GM18502 (cell line): Measurements from ENCODE around the gene PSMD1.
"Not testable (repeated sequence)": the region's sequence is repeated elsewhere in the genome, so short reads cannot be mapped to it uniquely, and the experiment has no call there.

Source experiments
- ATAC-seq: cut with Tn5 transposase; IDR thresholded peaks from one replicate; pipeline ENCODE4 v1.9.1; 2021; ENCODE audit warnings: mild to moderate bottlenecking; ENCODE audit not compliant: unreplicated experiment, poor library complexity

PSMD1 gene

GRCh38 chr2:231197196-231197595 is 140.5 kb downstream of the PSMD1 start:
- ATAC-seq = not testable (repeated sequence)

GRCh38 chr2:231197706-231198290 is 141.1 kb downstream of the PSMD1 start:
- ATAC-seq = no peak

- ATAC-seq = peak; percentile 96
Observed at GRCh38 chr2:231198291-231199173, 141.9 kb downstream of the PSMD1 start, which contains the start of gene ARMC9. Gene ARMC9 (plus strand): TSS chr2:231198631. CDS start chr2:231206239, 7,608 bp downstream.

- ATAC-seq = no peak
Observed at GRCh38 chr2:231199219-231199618, 142.6 kb downstream of the PSMD1 start.

GRCh38 chr2:231200805-231201474 is 144.3 kb downstream of the PSMD1 start:
- no peak for ATAC-seq

GRCh38 chr2:231201475-231201814 is 144.8 kb downstream of the PSMD1 start:
- no peak for ATAC-seq

GRCh38 chr2:231203087-231203486 is 146.4 kb downstream of the PSMD1 start:
- ATAC-seq = no peak

- no peak for ATAC-seq
Observed at GRCh38 chr2:231204146-231204545, 147.5 kb downstream of the PSMD1 start.

- ATAC-seq = no peak
Observed at GRCh38 chr2:231204581-231204980, 147.9 kb downstream of the PSMD1 start.

GRCh38 chr2:231207734-231208133 is 151.1 kb downstream of the PSMD1 start:
- no peak for ATAC-seq

GRCh38 chr2:231210782-231211181 is 154.1 kb downstream of the PSMD1 start:
- ATAC-seq = no peak

- ATAC-seq = no peak
Observed at GRCh38 chr2:231211486-231211885, 154.8 kb downstream of the PSMD1 start.

- no peak for ATAC-seq
Observed at GRCh38 chr2:231212329-231212845, 155.7 kb downstream of the PSMD1 start.

- no peak for ATAC-seq
Observed at GRCh38 chr2:231213931-231214642, 157.4 kb downstream of the PSMD1 start.

- ATAC-seq = no peak
Observed at GRCh38 chr2:231218366-231218765, 161.7 kb downstream of the PSMD1 start.

- ATAC-seq = no peak
Observed at GRCh38 chr2:231219289-231219688, 162.6 kb downstream of the PSMD1 start.

GRCh38 chr2:231221761-231222160 is 165.1 kb downstream of the PSMD1 start:
- no peak for ATAC-seq
